Loucy (cell line): ENCODE data around the gene HADHB.
A peak's percentile ranks its signal among the peaks of the same experiment; 100 is the strongest.

ENCODE experiments used
- H2AFZ ChIP-seq: fragments of 200-600 bp; sonication (generic); 2 replicates; pipeline ENCODE4 v1.6.0; 2016; ENCODE audit warnings: antibody characterized with exemption, mild to moderate bottlenecking, low read length, moderate library complexity
- H3F3A ChIP-seq: fragments of 200-600 bp; 2 replicates; pipeline ENCODE4 v1.6.0; 2016; ENCODE audit warnings: antibody characterized with exemption, low read depth, mild to moderate bottlenecking
- H3K27me3 ChIP-seq: fragments of 200-600 bp; sonication (generic); 2 replicates; pipeline ENCODE4 v1.6.1; 2014; ENCODE audit warnings: low read length, mild to moderate bottlenecking; ENCODE audit not compliant: insufficient read depth, poor library complexity, severe bottlenecking
- H3K36me3 ChIP-seq: fragments of 200-600 bp; sonication (generic); 2 replicates; pipeline ENCODE4 v1.6.1; 2016; ENCODE audit warnings: low read length; ENCODE audit not compliant: insufficient read depth
- H3K4me1 ChIP-seq: fragments of 200-600 bp; sonication (generic); 2 replicates; pipeline ENCODE4 v1.5.1; 2014; ENCODE audit warnings: low read length, mild to moderate bottlenecking; ENCODE audit not compliant: insufficient read depth, poor library complexity, severe bottlenecking
- H3K4me2 ChIP-seq: fragments of 200-600 bp; sonication (generic); 2 replicates; pipeline ENCODE4 v1.6.0; 2014; ENCODE audit warnings: antibody characterized with exemption, low read length, low read depth, mild to moderate bottlenecking; ENCODE audit not compliant: poor library complexity, severe bottlenecking
- H3K4me3 ChIP-seq: fragments of 200-600 bp; sonication (generic); 2 replicates; pipeline ENCODE4 v1.5.1; 2014; ENCODE audit warnings: low read length, mild to moderate bottlenecking, mixed read lengths; ENCODE audit not compliant: poor library complexity, severe bottlenecking
- H3K79me2 ChIP-seq: fragments of 200-600 bp; sonication (generic); 2 replicates; pipeline ENCODE4 v1.6.1; 2014; ENCODE audit warnings: low read length; ENCODE audit not compliant: insufficient read depth
- H3K9ac ChIP-seq: fragments of 200-600 bp; sonication (generic); 2 replicates; pipeline ENCODE4 v1.6.0; 2014; ENCODE audit warnings: mild to moderate bottlenecking, low read depth, low read length, moderate library complexity; ENCODE audit not compliant: poor library complexity, severe bottlenecking
- H3K9me2 ChIP-seq: fragments of 200-600 bp; sonication (generic); replicated peaks from 2 replicates; pipeline ENCODE4 v1.6.1; 2016; ENCODE audit warnings: low read depth, low read length, mixed read lengths
- H3K9me3 ChIP-seq: fragments of 200-600 bp; sonication (generic); 2 replicates; pipeline ENCODE4 v1.6.1; 2014; ENCODE audit warnings: mild to moderate bottlenecking, antibody characterized with exemption, low read length, low read depth; ENCODE audit not compliant: insufficient read depth
- H4K20me1 ChIP-seq: fragments of 200-600 bp; sonication (generic); 2 replicates; pipeline ENCODE4 v1.6.0; 2014; ENCODE audit warnings: antibody characterized with exemption, low read length, mild to moderate bottlenecking; ENCODE audit not compliant: insufficient read depth, poor library complexity, severe bottlenecking
- CTCF ChIP-seq: fragments of 200-600 bp; sonication (generic); conservative IDR thresholded peaks from 2 replicates; pipeline ENCODE4 v1.5.1; 2014; ENCODE audit warnings: mild to moderate bottlenecking, antibody characterized with exemption, low read length
- EZH2phosphoT487 ChIP-seq: fragments of 200-600 bp; IDR thresholded peaks from 2 replicates; pipeline ENCODE4 v1.6.1; 2018; ENCODE audit warnings: antibody characterized with exemption, mild to moderate bottlenecking, moderate library complexity, borderline replicate concordance

Gene HADHB

GRCh38 chr2:26235089-26235488 lies 9.7 kb upstream of the HADHB start:
- H3K4me1 ChIP-seq, result peaks cover under 1% of the 10 kb centered on the region
- H2AFZ ChIP-seq, result no peak overlapping the region
- peaks cover 70% of the 10 kb centered on the region for H3K36me3 ChIP-seq
- H3F3A ChIP-seq, result no peaks in the 10 kb centered on the region
- peaks cover 11% of the 10 kb centered on the region for H3K79me2 ChIP-seq
- no peaks in the 10 kb centered on the region for H4K20me1 ChIP-seq
- H3K4me3 ChIP-seq, result no peak overlapping the region
- H3K9me2 ChIP-seq, result no peaks in the 10 kb centered on the region
- no peak overlapping the region for H3K4me2 ChIP-seq
- TF ChIP-seq EZH2phosphoT487 (no peak), CTCF (peak; percentile 32; the same call in 1 of the 2 replicates)
- no peaks in the 10 kb centered on the region for H3K27me3 ChIP-seq
- H3K9me3 ChIP-seq, result no peaks in the 10 kb centered on the region
- no peak overlapping the region for H3K9ac ChIP-seq

- TF ChIP-seq CTCF (no peak), EZH2phosphoT487 (no peak)
- H3K79me2 ChIP-seq, result peaks cover 39% of the 10 kb centered on the region
- no peaks in the 10 kb centered on the region for H3F3A ChIP-seq
- no peak overlapping the region for H3K4me3 ChIP-seq
- H4K20me1 ChIP-seq, result no peaks in the 10 kb centered on the region
- H3K9ac ChIP-seq, result no peak overlapping the region
- H3K9me2 ChIP-seq, result no peaks in the 10 kb centered on the region
- no peaks in the 10 kb centered on the region for H3K9me3 ChIP-seq
- no peak overlapping the region for H2AFZ ChIP-seq
- H3K4me2 ChIP-seq, result no peak overlapping the region
- peaks cover 49% of the 10 kb centered on the region for H3K36me3 ChIP-seq
- H3K27me3 ChIP-seq, result no peaks in the 10 kb centered on the region
- peaks cover 23% of the 10 kb centered on the region for H3K4me1 ChIP-seq
These were observed 6.9 kb upstream of the HADHB start for GRCh38 chr2:26237868-26238267.

GRCh38 chr2:26238311-26238958 lies 6.3 kb upstream of the HADHB start:
- peaks cover 44% of the 10 kb centered on the region for H3K79me2 ChIP-seq
- H3K4me1 ChIP-seq, result peaks cover 23% of the 10 kb centered on the region
- TF ChIP-seq CTCF (no peak), EZH2phosphoT487 (no peak)
- no peaks in the 10 kb centered on the region for H3F3A ChIP-seq
- H3K36me3 ChIP-seq, result peaks cover 44% of the 10 kb centered on the region
- H3K4me3 ChIP-seq, result no peak overlapping the region
- H2AFZ ChIP-seq, result no peak overlapping the region
- no peaks in the 10 kb centered on the region for H3K9me3 ChIP-seq
- no peak overlapping the region for H3K9ac ChIP-seq
- no peak overlapping the region for H3K4me2 ChIP-seq
- no peaks in the 10 kb centered on the region for H3K27me3 ChIP-seq
- H3K9me2 ChIP-seq, result no peaks in the 10 kb centered on the region
- H4K20me1 ChIP-seq, result peaks cover 2% of the 10 kb centered on the region
